GM19043 (cell line): ENCODE measurements around the gene WBP1.

Experiments
- ATAC-seq: cut with Tn5 transposase; IDR thresholded peaks from one replicate; pipeline ENCODE4 v1.9.1; 2021; ENCODE audit warnings: low read depth; ENCODE audit not compliant: unreplicated experiment

The WBP1 gene

GRCh38 chr2:74501335-74502071 is 43.3 kb downstream of the WBP1 start:
- no peak for ATAC-seq

- no peak for ATAC-seq
Measured at GRCh38 chr2:74502147-74502719, 44.0 kb downstream of the WBP1 start.

GRCh38 chr2:74502720-74503505 is 44.7 kb downstream of the WBP1 start:
- peak; percentile 32 for ATAC-seq

GRCh38 chr2:74503506-74504475 is 45.6 kb downstream of the WBP1 start:
- no peak for ATAC-seq

GRCh38 chr2:74504591-74504990 is 46.4 kb downstream of the WBP1 start:
- ATAC-seq: no peak

GRCh38 chr2:74505448-74506246 is 47.4 kb downstream of the WBP1 start:
- no peak for ATAC-seq

GRCh38 chr2:74507145-74507925 is 49.1 kb downstream of the WBP1 start, which contains the start of gene PCGF1:
Gene PCGF1, minus strand, starts transcription at chr2:74507695. Its CDS starts 27 bp downstream, at chr2:74507668.
- peak; percentile 85 for ATAC-seq

GRCh38 chr2:74507926-74508520 is 49.8 kb downstream of the WBP1 start:
- peak; percentile 1 for ATAC-seq

- ATAC-seq: no peak
Measured at GRCh38 chr2:74510272-74510671, 52.0 kb downstream of the WBP1 start.
